PFSK-1 (cell line): Measurements from ENCODE around the gene IDI1.

Source experiments
- FOXP2 ChIP-seq: optimal IDR thresholded peaks from 2 replicates; pipeline ENCODE3; 2011; ENCODE audit warnings: borderline replicate concordance, control low read depth, inconsistent platforms; ENCODE audit not compliant: insufficient read depth; ENCODE audit errors: extremely low read length, extremely low read depth
- POLR2AphosphoS5 ChIP-seq: IDR thresholded peaks from 2 replicates; pipeline ENCODE4 v1.6.1; 2012; ENCODE audit warnings: low read depth, mild to moderate bottlenecking, control low read depth, low read length, moderate library complexity
- SIN3A ChIP-seq: IDR thresholded peaks from 2 replicates; pipeline ENCODE4 v1.6.1; 2012; ENCODE audit warnings: mild to moderate bottlenecking, low read length, moderate library complexity, borderline replicate concordance; ENCODE audit not compliant: insufficient read depth
- TAF1 ChIP-seq: IDR thresholded peaks from 2 replicates; pipeline ENCODE4 v1.6.1; 2012; ENCODE audit warnings: low read length, control low read depth, borderline replicate concordance; ENCODE audit not compliant: insufficient read depth
- TF ChIP-seq, protein P1 (sequence below), 2 experiments: IDR thresholded peaks; 2 replicates each; pipeline versions ENCODE4 v1.6.1 to v1.8.0; 2011 to 2012; ENCODE audit warnings: low read depth in 2 of 2, low read length in 2 of 2, control low read depth in 1 of 2, inconsistent platforms in 1 of 2, mild to moderate bottlenecking in 1 of 2, moderate library complexity in 1 of 2; ENCODE audit not compliant: insufficient read depth in 1 of 2

DNA sequence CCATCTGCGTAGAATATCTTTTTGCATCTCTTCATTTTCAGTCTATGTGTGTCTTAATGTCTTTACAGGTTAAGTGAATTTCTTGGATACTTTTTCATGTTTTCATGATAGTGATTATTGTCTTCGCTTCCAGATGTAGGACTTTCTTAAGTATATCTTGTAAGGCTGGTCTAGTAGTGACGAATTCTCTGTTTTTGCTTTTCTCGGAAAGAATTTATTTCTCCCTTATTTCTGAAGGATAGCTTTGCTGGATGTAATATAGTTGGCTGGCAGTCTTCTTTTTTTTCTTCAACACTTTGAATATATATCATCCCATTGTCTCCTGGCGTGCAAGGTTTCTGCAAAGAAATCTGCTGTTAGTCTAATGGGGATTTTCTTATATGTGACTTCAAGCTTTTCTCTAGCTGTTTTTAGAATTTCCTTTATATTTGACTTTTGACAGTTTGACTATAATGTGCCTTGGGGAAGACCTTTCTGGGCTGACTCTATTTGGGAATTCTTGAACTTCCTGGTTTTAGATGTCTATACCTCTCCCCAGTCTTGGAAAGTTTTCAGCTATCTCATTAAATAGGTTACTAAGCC lies 46.4 kb downstream of the IDI1 start:
- TF ChIP-seq, protein P1, sequence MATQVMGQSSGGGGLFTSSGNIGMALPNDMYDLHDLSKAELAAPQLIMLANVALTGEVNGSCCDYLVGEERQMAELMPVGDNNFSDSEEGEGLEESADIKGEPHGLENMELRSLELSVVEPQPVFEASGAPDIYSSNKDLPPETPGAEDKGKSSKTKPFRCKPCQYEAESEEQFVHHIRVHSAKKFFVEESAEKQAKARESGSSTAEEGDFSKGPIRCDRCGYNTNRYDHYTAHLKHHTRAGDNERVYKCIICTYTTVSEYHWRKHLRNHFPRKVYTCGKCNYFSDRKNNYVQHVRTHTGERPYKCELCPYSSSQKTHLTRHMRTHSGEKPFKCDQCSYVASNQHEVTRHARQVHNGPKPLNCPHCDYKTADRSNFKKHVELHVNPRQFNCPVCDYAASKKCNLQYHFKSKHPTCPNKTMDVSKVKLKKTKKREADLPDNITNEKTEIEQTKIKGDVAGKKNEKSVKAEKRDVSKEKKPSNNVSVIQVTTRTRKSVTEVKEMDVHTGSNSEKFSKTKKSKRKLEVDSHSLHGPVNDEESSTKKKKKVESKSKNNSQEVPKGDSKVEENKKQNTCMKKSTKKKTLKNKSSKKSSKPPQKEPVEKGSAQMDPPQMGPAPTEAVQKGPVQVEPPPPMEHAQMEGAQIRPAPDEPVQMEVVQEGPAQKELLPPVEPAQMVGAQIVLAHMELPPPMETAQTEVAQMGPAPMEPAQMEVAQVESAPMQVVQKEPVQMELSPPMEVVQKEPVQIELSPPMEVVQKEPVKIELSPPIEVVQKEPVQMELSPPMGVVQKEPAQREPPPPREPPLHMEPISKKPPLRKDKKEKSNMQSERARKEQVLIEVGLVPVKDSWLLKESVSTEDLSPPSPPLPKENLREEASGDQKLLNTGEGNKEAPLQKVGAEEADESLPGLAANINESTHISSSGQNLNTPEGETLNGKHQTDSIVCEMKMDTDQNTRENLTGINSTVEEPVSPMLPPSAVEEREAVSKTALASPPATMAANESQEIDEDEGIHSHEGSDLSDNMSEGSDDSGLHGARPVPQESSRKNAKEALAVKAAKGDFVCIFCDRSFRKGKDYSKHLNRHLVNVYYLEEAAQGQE (IDR thresholded peaks at IDR 0.05; ENCODE audit: insufficient read depth in 1 of 2, low read depth in 2 of 2, low read length in 2 of 2), result no peak
- no peak for TF ChIP-seq TAF1
- no peak for TF ChIP-seq SIN3A
- TF ChIP-seq POLR2AphosphoS5, result no peak
- no peak for TF ChIP-seq FOXP2
